Mesothelial cell of epicardium (in vitro differentiated cells): ENCODE data around the gene SNX11. TPM values are rescaled to one million over a fixed set of nuclear protein-coding genes. Genes with fewer than 3 reads are reported as not detected.

Experiments used
- DNase-seq, 2 experiments: peaks; one replicate each; pipeline ENCODE4 v3.0.0; 2021; ENCODE audit warnings: low spot score in 2 of 2; ENCODE audit not compliant: unreplicated experiment in 2 of 2
- H3K27ac Mint-ChIP-seq: 2 replicates; pipeline ENCODE4 v1.8.0; 2021; ENCODE audit warnings: mixed read lengths
- H3K27me3 Mint-ChIP-seq: 2 replicates; pipeline ENCODE4 v1.8.0; 2021; ENCODE audit warnings: low read depth, mixed read lengths
- H3K36me3 Mint-ChIP-seq: 2 replicates; pipeline ENCODE4 v1.8.0; 2021; ENCODE audit warnings: mixed read lengths
- H3K4me1 Mint-ChIP-seq: 2 replicates; pipeline ENCODE4 v1.8.0; 2021; ENCODE audit warnings: mixed read lengths
- H3K4me3 Mint-ChIP-seq: 2 replicates; pipeline ENCODE4 v1.8.0; 2021; ENCODE audit warnings: mild to moderate bottlenecking, moderate library complexity, mixed read lengths
- H3K9me3 Mint-ChIP-seq: 2 replicates; pipeline ENCODE4 v1.8.0; 2021; ENCODE audit warnings: mixed read lengths
- CTCF ChIP-seq: fragments of 200-600 bp; sonication (generic); IDR thresholded peaks from one replicate; pipeline ENCODE4 v1.5.0; 2021; ENCODE audit warnings: antibody characterized with exemption; ENCODE audit not compliant: unreplicated experiment
- total RNA-seq: library from RNA; stranded (reverse); gene quantifications from 3 replicates; pipeline ENCODE4 v1.2.1, GENCODE V29; 2021

Gene SNX11
- total RNA-seq, 1 donor from 2014 or later, result 16.2 TPM

- Mint-ChIP-seq H3K27me3 (peaks cover 2% of the 10 kb centered on the region), H3K36me3 (no peaks in the 10 kb centered on the region), H3K4me3 (no peak overlapping the region), H3K9me3 (no peaks in the 10 kb centered on the region), H3K27ac (peak overlapping the region; percentile 31), H3K4me1 (peaks cover 12% of the 10 kb centered on the region)
- TF ChIP-seq CTCF, result no peak
- DNase-seq, result no peak
These were observed 30.1 kb downstream of the SNX11 start for GRCh38 chr17:48137656-48138055.

GRCh38 chr17:48139944-48140343 is 32.4 kb downstream of the SNX11 start:
- DNase-seq, result no peak
- peaks cover 21% of the 10 kb centered on the region for H3K4me1 Mint-ChIP-seq
- no peak overlapping the region for H3K27ac Mint-ChIP-seq
- TF ChIP-seq CTCF, result no peak
- peaks cover 15% of the 10 kb centered on the region for H3K27me3 Mint-ChIP-seq
- no peak overlapping the region for H3K4me3 Mint-ChIP-seq
- H3K9me3 Mint-ChIP-seq, result no peaks in the 10 kb centered on the region
- no peaks in the 10 kb centered on the region for H3K36me3 Mint-ChIP-seq

GRCh38 chr17:48143629-48144028 is 36.1 kb downstream of the SNX11 start:
- no peak for TF ChIP-seq CTCF
- H3K27me3 Mint-ChIP-seq, result peaks cover 15% of the 10 kb centered on the region
- peaks cover 30% of the 10 kb centered on the region for H3K4me1 Mint-ChIP-seq
- H3K9me3 Mint-ChIP-seq, result no peaks in the 10 kb centered on the region
- no peaks in the 10 kb centered on the region for H3K36me3 Mint-ChIP-seq
- no peak for DNase-seq
- no peak overlapping the region for H3K27ac Mint-ChIP-seq
- H3K4me3 Mint-ChIP-seq, result no peak overlapping the region

GRCh38 chr17:48144231-48144630 is 36.7 kb downstream of the SNX11 start:
- TF ChIP-seq CTCF, result no peak
- DNase-seq, result no peak
- Mint-ChIP-seq H3K9me3 (no peaks in the 10 kb centered on the region), H3K4me3 (no peak overlapping the region), H3K36me3 (no peaks in the 10 kb centered on the region), H3K4me1 (peaks cover 36% of the 10 kb centered on the region), H3K27ac (no peak overlapping the region), H3K27me3 (peaks cover 15% of the 10 kb centered on the region)

- H3K27ac Mint-ChIP-seq, result no peak overlapping the region
- H3K27me3 Mint-ChIP-seq, result peaks cover 16% of the 10 kb centered on the region
- H3K36me3 Mint-ChIP-seq, result no peaks in the 10 kb centered on the region
- no peaks in the 10 kb centered on the region for H3K9me3 Mint-ChIP-seq
- peak in 1 of 2 experiments; percentile 7 for DNase-seq
- no peak for TF ChIP-seq CTCF
- peaks cover 46% of the 10 kb centered on the region for H3K4me1 Mint-ChIP-seq
- H3K4me3 Mint-ChIP-seq, result no peak overlapping the region
These were observed 37.6 kb downstream of the SNX11 start for GRCh38 chr17:48144976-48145798.
